HG03457 (cell line): ENCODE measurements around the gene ALDOA.
"Not testable (repeated sequence)": the region's sequence is repeated elsewhere in the genome, so short reads cannot be mapped to it uniquely, and the experiment has no call there.

Experiments
- ATAC-seq: cut with Tn5 transposase; IDR thresholded peaks from one replicate; pipeline ENCODE4 v1.9.1; 2021; ENCODE audit warnings: moderate number of reproducible peaks; ENCODE audit not compliant: unreplicated experiment

ALDOA gene

GRCh38 chr16:30114411-30114810 is 48.9 kb downstream of the ALDOA start:
- ATAC-seq, result no peak

GRCh38 chr16:30114833-30115232 is 49.3 kb downstream of the ALDOA start:
- not testable (repeated sequence) for ATAC-seq

- no peak for ATAC-seq
Measured at GRCh38 chr16:30115238-30115637, 49.7 kb downstream of the ALDOA start.

GRCh38 chr16:30116291-30117207 is 51.0 kb downstream of the ALDOA start:
- ATAC-seq, result no peak

GRCh38 chr16:30117768-30118167 is 52.2 kb downstream of the ALDOA start:
- ATAC-seq, result no peak

- no peak for ATAC-seq
Measured at GRCh38 chr16:30119428-30119827, 53.9 kb downstream of the ALDOA start.
